Measurements from ENCODE around the gene SOBP.
A peak's percentile ranks its signal among the peaks of the same experiment; 100 is the strongest.

SOBP gene

GRCh38 chr6:107624050-107624449 is 134.1 kb downstream of the SOBP start:
- DNase-seq: no peak

- no peak for DNase-seq
Observed at GRCh38 chr6:107624541-107624940, 134.6 kb downstream of the SOBP start.

GRCh38 chr6:107625264-107625663 is 135.3 kb downstream of the SOBP start:
- DNase-seq: no peak

GRCh38 chr6:107626645-107627044 is 136.7 kb downstream of the SOBP start:
- DNase-seq: no peak

GRCh38 chr6:107627969-107628368 is 138.1 kb downstream of the SOBP start:
- no peak for DNase-seq

- no peak for DNase-seq
Observed at GRCh38 chr6:107628878-107629277, 139.0 kb downstream of the SOBP start.

GRCh38 chr6:107629548-107630129 is 139.7 kb downstream of the SOBP start:
- DNase-seq: peak; percentile 8

GRCh38 chr6:107630348-107630977 is 140.5 kb downstream of the SOBP start:
- DNase-seq: no peak

- DNase-seq: no peak
Observed at GRCh38 chr6:107632381-107633136, 142.6 kb downstream of the SOBP start.

- no peak for DNase-seq
Observed at GRCh38 chr6:107633680-107634323, 143.9 kb downstream of the SOBP start.

- DNase-seq: no peak
Observed at GRCh38 chr6:107634324-107635056, 144.6 kb downstream of the SOBP start.

GRCh38 chr6:107635057-107635515 is 145.2 kb downstream of the SOBP start:
- DNase-seq: no peak

- DNase-seq: no peak
Observed at GRCh38 chr6:107636486-107636885, 146.6 kb downstream of the SOBP start.

GRCh38 chr6:107637316-107638315 is 147.7 kb downstream of the SOBP start:
- no peak for DNase-seq

- no peak for DNase-seq
Observed at GRCh38 chr6:107638493-107638892, 148.6 kb downstream of the SOBP start.

GRCh38 chr6:107639511-107639910 is 149.6 kb downstream of the SOBP start:
- no peak for DNase-seq

GRCh38 chr6:107641071-107641470 is 151.2 kb downstream of the SOBP start:
- DNase-seq: no peak

GRCh38 chr6:107641500-107641941 is 151.6 kb downstream of the SOBP start:
- DNase-seq: no peak

GRCh38 chr6:107642095-107642860 is 152.4 kb downstream of the SOBP start:
- no peak for DNase-seq

- no peak for DNase-seq
Observed at GRCh38 chr6:107642861-107643328, 153.0 kb downstream of the SOBP start.

- no peak for DNase-seq
Observed at GRCh38 chr6:107644513-107644912, 154.6 kb downstream of the SOBP start.

Measured in NCI-H1436 treated with DMSO at 0.1 percent for 48 hours (cell line).